ENCODE results near the gene TRPM6.

DNA sequence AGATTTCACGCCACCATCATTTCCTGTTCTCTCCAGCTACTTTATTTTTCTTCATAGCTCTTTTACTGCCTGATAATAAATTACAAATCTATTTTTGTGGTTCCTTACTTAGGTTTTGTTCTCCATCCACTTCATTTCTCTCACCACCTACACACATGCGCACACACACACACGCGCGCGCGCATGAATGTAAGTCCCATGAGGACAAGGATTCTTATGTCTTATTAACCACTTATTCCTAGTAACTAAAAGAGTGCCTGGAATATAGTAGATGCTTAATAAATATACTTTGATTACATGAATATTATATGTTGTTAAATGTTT, 116.5 kb downstream of the TRPM6 start:
- no peak for TF ChIP-seq POLR2AphosphoS5 (IDR thresholded peaks at IDR 0.05; ENCODE audit: insufficient read depth in 1 of 2, low read depth in 1 of 2)
- TF ChIP-seq, protein P1, sequence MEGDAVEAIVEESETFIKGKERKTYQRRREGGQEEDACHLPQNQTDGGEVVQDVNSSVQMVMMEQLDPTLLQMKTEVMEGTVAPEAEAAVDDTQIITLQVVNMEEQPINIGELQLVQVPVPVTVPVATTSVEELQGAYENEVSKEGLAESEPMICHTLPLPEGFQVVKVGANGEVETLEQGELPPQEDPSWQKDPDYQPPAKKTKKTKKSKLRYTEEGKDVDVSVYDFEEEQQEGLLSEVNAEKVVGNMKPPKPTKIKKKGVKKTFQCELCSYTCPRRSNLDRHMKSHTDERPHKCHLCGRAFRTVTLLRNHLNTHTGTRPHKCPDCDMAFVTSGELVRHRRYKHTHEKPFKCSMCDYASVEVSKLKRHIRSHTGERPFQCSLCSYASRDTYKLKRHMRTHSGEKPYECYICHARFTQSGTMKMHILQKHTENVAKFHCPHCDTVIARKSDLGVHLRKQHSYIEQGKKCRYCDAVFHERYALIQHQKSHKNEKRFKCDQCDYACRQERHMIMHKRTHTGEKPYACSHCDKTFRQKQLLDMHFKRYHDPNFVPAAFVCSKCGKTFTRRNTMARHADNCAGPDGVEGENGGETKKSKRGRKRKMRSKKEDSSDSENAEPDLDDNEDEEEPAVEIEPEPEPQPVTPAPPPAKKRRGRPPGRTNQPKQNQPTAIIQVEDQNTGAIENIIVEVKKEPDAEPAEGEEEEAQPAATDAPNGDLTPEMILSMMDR (IDR thresholded peaks at IDR 0.05) = no peak
- no peak for TF ChIP-seq POLR2A (IDR thresholded peaks at IDR 0.05)

Measured in vagina (tissue), 2 donors.